Measurements from ENCODE around the gene SIMC1. TPM values are rescaled to one million over a fixed set of nuclear protein-coding genes. Genes with fewer than 3 reads are reported as not detected.
"Not testable (repeated sequence)": the region's sequence is repeated elsewhere in the genome, so short reads cannot be mapped to it uniquely, and the experiment has no call there.

The SIMC1 gene
- total RNA-seq, 1 experiment from 2014 or later = 31.5 TPM

DNA sequence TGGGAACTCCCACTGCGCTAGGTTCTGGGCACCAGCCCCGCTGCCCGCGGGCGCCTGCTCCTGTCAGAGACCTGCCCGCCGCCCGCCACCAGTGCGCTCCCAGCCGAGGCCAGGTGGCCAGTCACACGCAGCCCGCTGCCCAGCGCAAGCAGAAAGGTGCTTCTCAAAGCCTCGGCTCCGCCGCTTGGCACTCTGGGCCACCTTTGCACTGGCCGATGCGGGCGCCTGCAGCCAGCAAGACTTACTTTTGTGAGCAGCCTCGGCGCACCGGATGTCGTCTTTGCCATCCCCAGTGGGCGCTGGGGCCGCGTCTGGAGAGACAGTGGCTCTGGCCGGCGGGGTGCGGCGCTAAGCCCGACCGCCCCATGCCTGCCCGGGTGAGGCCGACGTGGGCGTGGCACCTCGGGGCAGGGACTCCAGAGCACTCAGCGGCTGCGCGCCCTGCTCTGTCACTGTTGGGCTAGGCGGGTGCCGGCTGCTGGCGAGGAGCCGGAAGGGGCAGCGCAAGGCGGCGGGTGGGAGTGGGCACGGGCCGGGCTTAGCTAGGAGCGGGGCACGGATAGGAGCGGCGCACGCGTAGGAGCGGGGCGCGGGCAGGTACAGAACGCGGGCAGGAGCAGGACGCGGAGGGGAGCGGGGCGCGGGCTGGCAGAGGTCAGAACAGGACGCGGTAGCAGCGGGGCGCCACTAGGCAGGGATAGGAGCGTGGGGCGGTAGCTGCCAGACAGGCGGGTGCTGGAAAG is 39.1 kb upstream of the SIMC1 start:
- H3K4me1 ChIP-seq; DNase-seq; H3K36me3 ChIP-seq; H3K4me3 ChIP-seq; H3K27ac ChIP-seq; H3K9me3 ChIP-seq (replicated peaks); H3K27me3 ChIP-seq: not testable (repeated sequence)

DNA sequence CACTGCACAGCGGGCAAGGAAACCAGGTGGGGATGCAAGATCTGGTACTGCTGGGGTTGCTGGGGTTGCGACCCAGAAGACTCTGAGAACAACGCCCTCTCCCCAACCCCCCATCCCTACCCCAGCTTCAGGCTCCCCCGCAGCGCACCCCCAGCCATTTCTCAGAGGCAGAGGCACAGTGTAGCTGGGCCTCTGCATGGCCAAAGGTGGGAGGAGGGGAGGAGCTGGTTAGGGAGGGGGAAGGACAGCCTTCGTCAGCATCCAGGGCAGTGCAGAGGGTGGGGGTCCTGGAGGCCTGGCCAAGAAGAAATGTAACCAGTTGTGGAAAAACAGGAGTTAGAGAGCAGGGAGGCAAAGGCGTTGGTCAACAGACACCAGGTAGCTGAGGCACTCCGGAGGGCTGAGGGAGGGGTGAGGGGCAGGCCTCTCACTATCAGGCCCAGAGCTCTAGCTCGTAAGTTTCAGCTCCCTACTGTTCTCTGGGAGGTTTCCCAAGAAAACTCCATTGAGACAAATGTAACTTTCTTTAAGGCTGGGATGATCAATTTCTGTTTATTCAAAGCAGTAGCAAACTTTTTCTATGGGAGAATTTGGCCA is 38.3 kb upstream of the SIMC1 start:
- not testable (repeated sequence) for H3K27me3 ChIP-seq; H3K27ac ChIP-seq; H3K36me3 ChIP-seq; DNase-seq; H3K9me3 ChIP-seq (replicated peaks); H3K4me1 ChIP-seq; H3K4me3 ChIP-seq

DNA sequence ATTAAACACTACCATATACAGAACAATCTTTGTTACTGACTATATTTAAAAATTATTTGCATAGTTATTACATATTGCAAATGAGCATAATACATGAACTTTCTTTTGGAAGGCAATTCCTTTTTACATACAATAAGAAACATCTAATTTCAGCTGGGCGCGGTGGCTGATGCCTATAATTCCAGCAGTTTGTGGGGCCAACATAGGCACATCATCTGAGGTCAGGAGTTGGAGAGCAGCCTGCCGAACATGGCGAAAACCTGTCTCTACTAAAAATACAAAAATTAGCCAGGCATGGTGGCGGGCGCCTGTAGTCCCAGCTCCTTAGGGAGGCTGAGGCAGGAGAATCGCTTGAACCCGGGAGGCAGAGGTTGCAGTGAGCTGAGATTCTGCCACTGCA is 36.4 kb upstream of the SIMC1 start:
- Histone ChIP-seq H3K4me1 (no peaks in the 10 kb centered on the region), H3K36me3 (no peaks in the 10 kb centered on the region), H3K4me3 (no peak overlapping the region), H3K27ac (no peak overlapping the region), H3K27me3 (no peaks in the 10 kb centered on the region), H3K9me3 (replicated peaks) (no peaks in the 10 kb centered on the region)
- DNase-seq = no peak

DNA sequence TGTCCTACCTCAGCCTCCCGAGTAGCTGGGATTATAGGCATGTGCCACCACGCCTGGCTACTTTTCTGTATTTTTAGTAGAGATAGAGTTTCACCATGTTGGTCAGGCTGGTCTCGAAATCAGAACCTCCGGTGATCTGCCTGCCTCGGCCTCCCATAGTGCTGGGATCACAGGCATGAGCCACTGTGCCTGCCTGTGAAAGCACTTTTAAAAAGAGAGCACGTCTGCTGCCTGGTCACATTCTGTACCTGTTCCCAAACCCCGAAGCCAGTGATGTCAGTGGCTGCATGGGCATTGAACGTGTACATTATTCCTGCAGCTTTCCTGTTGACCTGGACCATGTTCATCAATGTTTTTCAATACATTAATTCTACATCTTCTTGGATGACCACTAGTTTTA is 35.1 kb upstream of the SIMC1 start:
- H3K9me3 ChIP-seq (replicated peaks) = no peaks in the 10 kb centered on the region
- H3K4me3 ChIP-seq = no peak overlapping the region
- no peaks in the 10 kb centered on the region for H3K36me3 ChIP-seq
- H3K27me3 ChIP-seq = no peaks in the 10 kb centered on the region
- no peaks in the 10 kb centered on the region for H3K4me1 ChIP-seq
- no peak for DNase-seq
- no peak overlapping the region for H3K27ac ChIP-seq

DNA sequence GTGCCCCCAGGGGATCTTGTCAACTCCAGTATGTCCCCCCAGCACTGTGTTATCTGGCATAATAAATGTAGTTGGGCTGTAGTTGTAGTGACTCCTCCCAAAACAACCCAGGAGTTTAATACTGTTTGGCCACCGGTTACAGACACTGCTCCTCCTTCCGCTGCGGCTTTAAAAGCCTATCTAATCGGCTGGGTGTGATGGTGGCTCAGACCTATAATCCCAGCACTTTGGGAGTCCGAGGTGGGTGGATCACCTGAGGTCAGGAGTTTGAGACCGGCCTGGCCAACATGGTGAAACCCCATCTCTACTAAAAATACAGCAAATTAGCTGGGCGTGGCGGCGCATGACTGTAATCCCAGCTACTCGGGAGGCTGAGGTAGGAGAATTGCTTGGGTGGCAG is 34.7 kb upstream of the SIMC1 start:
- H3K27ac ChIP-seq; H3K9me3 ChIP-seq (replicated peaks); H3K4me1 ChIP-seq; H3K4me3 ChIP-seq; H3K27me3 ChIP-seq; DNase-seq; H3K36me3 ChIP-seq: not testable (repeated sequence)

DNA sequence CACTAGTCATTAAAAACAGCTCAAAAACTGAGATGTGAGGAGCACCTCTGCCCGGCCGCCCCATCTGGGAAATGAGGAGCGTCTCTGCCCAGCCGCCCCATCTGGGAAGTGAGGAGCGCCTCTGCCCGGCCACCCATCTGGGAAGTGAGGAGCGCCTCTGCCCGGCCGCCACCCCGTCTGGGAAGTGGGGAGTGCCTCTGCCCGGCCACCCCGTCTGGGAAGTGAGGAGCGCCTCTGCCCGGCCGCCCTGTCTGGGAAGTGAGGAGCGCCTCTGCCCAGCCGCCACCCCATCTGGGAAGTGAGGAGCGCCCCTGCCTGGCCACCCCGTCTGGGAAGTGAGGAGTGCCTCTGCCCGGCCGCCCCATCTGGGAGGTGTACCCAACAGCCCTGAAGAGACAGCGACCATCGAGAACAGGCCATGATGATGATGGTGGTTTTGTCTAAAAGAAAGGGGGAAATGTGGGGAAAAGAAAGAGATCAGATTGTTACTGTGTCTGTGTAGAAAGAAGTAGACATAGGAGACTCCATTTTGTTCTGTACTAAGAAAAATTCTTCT is 23.7 kb upstream of the SIMC1 start:
- H3K4me3 ChIP-seq; H3K27ac ChIP-seq; H3K4me1 ChIP-seq; H3K9me3 ChIP-seq (replicated peaks); H3K27me3 ChIP-seq; H3K36me3 ChIP-seq; DNase-seq: not testable (repeated sequence)

DNA sequence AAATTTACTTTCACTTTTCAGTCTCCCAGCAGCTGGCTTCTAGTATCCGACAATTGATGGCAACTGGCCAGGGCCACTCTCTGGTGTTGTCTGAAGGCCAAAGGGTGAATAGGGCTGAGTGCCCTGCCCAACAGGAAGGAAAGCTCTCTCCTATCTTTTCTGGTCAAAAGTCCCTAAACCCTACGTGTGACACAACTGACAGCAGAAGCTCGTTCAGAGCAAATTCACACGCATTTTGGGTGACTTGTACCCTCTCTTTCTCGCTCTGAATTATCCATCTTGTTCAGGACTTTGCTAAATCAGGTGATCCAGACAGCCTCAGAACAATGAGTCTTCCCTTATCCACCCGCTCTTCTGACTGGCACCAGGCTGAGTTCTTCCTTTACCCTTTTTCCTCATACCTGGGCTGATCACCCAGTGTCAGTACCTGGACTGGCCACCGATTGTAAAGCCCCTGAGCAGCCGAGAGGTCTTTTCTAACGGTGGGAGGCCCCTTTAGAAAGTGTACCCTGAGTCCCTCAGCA is 21.8 kb upstream of the SIMC1 start:
- not testable (repeated sequence) for DNase-seq; H3K27me3 ChIP-seq; H3K27ac ChIP-seq; H3K4me3 ChIP-seq; H3K9me3 ChIP-seq (replicated peaks); H3K36me3 ChIP-seq; H3K4me1 ChIP-seq

DNA sequence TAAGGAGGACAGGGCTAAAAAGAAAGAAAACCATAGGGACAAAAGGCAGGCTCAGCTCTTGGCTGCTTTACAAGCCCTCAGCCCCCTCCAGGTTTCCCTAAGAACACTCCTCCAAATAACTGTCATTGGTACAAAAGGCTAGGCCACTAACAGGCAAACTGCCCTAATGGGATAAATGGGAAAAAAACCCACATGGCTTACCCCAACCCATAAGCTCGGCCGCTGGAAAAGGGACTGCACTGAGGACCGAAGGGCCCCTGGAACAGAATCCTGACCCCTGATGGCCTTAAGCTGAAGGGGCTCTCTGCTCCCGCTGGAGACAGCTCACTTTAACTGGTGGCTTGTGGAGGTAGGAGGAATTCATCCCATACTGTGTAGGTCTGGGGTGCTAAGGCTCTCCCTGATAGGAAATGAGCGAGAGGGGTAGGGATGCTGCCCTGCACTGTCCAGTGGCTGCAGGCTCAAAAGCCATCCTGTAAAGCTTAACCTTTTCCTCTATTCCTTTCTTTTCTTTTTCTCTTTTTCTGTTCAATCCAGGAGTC is 21.0 kb upstream of the SIMC1 start:
- not testable (repeated sequence) for H3K27me3 ChIP-seq; H3K27ac ChIP-seq; H3K4me3 ChIP-seq; H3K9me3 ChIP-seq (replicated peaks); H3K4me1 ChIP-seq; DNase-seq; H3K36me3 ChIP-seq

DNA sequence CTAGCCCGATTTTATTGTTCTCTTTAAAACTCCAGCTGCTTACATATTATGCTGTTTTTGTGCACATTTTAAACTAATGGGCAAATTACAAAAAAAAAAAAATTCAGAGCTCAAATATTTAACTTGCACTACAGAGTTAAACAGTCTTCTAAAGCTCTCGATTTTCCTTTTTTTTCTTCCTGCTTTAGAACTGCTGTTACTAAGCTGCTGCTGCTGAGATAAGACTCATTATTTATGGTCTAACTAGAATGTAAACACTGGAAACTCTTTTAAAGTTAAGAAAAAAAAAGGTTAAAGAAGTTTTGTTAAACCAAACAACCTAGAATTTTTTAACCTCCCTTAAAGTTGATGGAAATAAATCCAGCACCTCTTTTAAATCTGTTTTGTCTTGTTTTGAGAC is 20.5 kb upstream of the SIMC1 start:
- H3K27me3 ChIP-seq; DNase-seq; H3K9me3 ChIP-seq (replicated peaks); H3K36me3 ChIP-seq; H3K27ac ChIP-seq; H3K4me1 ChIP-seq; H3K4me3 ChIP-seq: not testable (repeated sequence)

DNA sequence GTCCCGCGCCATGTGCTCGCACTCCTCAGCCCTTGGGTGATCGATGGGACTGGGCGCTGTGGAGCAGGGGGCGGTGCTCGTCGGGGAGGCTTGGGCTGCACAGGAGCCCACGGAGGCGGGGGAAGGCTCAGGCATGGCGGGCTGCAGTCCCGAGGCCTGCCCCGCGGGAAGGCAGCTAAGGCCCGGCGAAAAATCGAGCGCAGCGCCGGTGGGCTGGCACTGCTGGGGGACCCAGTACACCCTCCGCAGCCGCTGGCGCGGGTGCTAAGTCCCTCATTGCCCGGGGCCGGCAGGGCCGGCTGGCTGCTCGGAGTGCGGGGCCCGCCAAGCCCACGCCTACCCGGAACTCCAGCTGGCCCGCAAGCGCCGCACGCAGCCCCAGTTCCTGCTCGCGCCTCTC is 16.2 kb upstream of the SIMC1 start:
- not testable (repeated sequence) for H3K27ac ChIP-seq; H3K9me3 ChIP-seq (replicated peaks); H3K4me3 ChIP-seq; H3K4me1 ChIP-seq; DNase-seq; H3K36me3 ChIP-seq; H3K27me3 ChIP-seq

DNA sequence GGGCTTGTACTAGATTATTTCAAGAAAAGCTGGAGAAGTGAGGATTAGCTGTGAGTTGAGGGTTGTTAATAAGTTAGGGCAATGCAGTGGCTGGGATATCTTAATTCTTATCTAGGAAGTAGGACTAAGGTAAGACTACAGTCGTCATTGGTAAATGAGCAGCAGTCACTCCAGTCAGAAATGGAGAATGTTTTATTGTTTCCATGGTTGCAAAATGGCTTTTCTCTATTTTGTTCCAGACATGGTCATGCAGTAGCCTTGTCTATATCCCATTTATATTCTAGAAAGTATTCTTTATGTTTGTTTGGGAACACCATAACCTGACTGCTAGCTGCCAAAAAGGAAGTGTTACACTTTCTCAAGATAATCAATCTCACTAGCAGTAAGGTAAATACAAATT is 9.9 kb upstream of the SIMC1 start:
- H3K27ac ChIP-seq; H3K36me3 ChIP-seq; H3K4me1 ChIP-seq; H3K9me3 ChIP-seq (replicated peaks); H3K27me3 ChIP-seq; H3K4me3 ChIP-seq; DNase-seq: not testable (repeated sequence)

DNA sequence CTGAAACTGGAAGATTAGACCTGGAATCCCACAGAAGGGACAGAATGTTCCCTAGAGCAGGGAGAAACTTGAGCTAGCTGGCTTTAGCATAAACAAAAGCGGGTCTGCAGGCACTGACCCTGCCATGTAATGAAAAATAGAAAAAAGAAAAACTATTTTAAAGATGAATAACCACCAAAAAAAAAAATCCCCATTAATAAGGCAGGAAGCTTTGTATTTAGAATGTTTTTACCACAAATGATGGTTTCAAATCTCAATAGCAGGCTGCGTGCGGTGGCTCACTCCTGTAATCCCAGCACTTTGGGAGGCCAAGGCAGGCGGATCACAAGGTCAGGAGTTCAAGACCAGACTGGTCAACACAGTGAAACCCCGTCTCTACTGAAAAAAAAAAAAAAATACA is 5.0 kb upstream of the SIMC1 start:
- not testable (repeated sequence) for H3K27me3 ChIP-seq; H3K27ac ChIP-seq; DNase-seq; H3K4me3 ChIP-seq; H3K9me3 ChIP-seq (replicated peaks); H3K36me3 ChIP-seq; H3K4me1 ChIP-seq

DNA sequence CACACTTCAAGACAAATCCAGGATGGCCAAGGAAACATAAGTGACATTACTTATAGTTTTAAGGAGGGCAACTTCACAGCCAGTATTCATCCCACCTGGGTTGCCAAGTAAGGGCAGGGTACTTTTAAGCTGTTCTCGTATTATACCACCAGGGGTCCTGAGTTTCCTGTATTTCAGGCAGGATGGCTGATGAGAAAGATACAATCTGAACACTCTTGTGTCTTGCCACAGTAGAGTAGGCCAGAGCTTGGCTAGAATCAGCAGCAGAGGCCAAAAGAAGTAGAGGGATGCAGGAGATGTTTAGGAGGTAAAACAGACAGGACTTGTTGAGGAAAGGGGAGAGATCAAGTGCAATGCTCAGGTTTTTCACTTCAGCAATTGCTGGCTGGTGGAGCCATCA is 3.1 kb upstream of the SIMC1 start:
- not testable (repeated sequence) for H3K36me3 ChIP-seq; H3K27ac ChIP-seq; H3K27me3 ChIP-seq; H3K4me3 ChIP-seq; H3K9me3 ChIP-seq (replicated peaks); H3K4me1 ChIP-seq
- DNase-seq = peak; percentile 37 to 73

DNA sequence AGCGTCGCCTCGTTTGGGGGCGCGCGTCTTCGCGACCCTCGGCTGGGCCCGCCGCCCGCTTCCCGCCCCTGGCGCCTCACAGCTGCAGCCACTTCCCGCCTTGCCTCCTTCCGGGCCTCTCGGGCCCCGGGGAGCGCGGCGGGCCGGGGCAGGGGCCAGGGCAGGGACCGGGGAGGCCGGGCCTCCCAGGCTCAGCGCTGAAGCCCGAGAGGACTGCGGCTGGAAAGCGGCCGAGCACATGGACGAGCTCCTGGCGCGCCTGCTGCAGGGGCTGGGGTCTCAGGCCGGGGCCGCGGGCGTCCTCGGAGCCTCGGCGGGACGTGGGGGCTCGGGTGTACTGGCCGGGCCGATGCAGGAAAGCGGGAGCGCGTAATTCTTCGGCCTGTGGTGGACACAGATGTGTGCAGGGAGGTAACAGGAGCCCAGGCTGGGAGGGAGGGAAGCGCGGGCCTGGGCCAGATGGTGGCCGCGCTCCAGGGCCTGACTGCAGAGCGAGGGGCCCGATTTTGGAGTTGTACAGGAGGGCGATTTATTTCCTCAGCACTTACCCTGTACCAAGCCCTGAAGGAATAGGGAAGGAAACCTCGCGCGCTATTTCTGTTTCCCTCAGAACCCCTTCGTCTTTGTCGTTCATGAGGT is 540 bp downstream of the SIMC1 start:
- not testable (repeated sequence) for H3K36me3 ChIP-seq; H3K4me1 ChIP-seq; DNase-seq; H3K4me3 ChIP-seq; H3K27ac ChIP-seq; H3K9me3 ChIP-seq (replicated peaks); H3K27me3 ChIP-seq

DNA sequence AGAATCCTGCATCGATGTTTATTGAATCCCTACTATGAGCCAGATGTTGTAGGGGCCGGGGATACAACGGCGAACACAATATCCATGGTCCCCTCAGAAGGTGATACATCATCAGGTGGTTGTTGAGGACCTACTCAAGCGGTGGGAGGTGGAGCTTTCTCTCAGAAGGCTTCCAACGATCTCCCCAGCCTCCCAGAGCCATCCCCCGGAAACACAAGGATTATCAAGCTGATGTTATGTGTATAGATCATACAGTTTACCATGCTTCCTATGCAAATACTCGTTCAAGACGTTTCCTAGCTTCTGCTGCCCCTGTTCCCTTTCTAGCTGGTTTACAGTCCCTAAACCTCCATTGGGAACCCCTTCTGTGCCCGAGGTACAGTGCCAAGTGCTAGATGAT is 1.1 kb downstream of the SIMC1 start:
- not testable (repeated sequence) for H3K27me3 ChIP-seq; DNase-seq; H3K36me3 ChIP-seq; H3K4me1 ChIP-seq; H3K9me3 ChIP-seq (replicated peaks); H3K4me3 ChIP-seq; H3K27ac ChIP-seq
